GOT3 (cell line): ENCODE data around the gene SIRPA.

Experiments
- DNase-seq: peaks from one replicate; lab custom pipeline; 2025; ENCODE audit warnings: mixed read lengths; lab: John Stamatoyannopoulos, UW

The SIRPA gene

GRCh38 chr20:1870792-1871550, 24.2 kb upstream of the SIRPA start:
- no peak for DNase-seq

- no peak for DNase-seq
Measured at GRCh38 chr20:1871807-1872458, 23.3 kb upstream of the SIRPA start.

- DNase-seq = no peak
Measured at GRCh38 chr20:1872459-1873097, 22.6 kb upstream of the SIRPA start.

GRCh38 chr20:1874450-1875182, 20.6 kb upstream of the SIRPA start:
- DNase-seq = no peak

- DNase-seq = no peak
Measured at GRCh38 chr20:1875183-1875554, 20.0 kb upstream of the SIRPA start.

- no peak for DNase-seq
Measured at GRCh38 chr20:1875762-1876161, 19.4 kb upstream of the SIRPA start.

GRCh38 chr20:1876217-1876921, 18.8 kb upstream of the SIRPA start:
- no peak for DNase-seq

GRCh38 chr20:1876975-1877608, 18.1 kb upstream of the SIRPA start:
- no peak for DNase-seq

- DNase-seq = no peak
Measured at GRCh38 chr20:1877609-1878200, 17.5 kb upstream of the SIRPA start.

GRCh38 chr20:1879369-1879768, 15.8 kb upstream of the SIRPA start:
- DNase-seq = no peak

GRCh38 chr20:1879934-1880333, 15.3 kb upstream of the SIRPA start:
- DNase-seq = no peak

GRCh38 chr20:1880529-1881239, 14.5 kb upstream of the SIRPA start:
- no peak for DNase-seq

GRCh38 chr20:1881240-1881835, 13.9 kb upstream of the SIRPA start:
- DNase-seq = no peak

GRCh38 chr20:1882026-1882425, 13.2 kb upstream of the SIRPA start:
- DNase-seq = no peak

- DNase-seq = no peak
Measured at GRCh38 chr20:1883986-1884385, 11.2 kb upstream of the SIRPA start.

- no peak for DNase-seq
Measured at GRCh38 chr20:1885254-1885653, 10.0 kb upstream of the SIRPA start.

GRCh38 chr20:1885940-1886693, 9.1 kb upstream of the SIRPA start:
- no peak for DNase-seq

GRCh38 chr20:1887321-1887720, 7.9 kb upstream of the SIRPA start:
- no peak for DNase-seq

- no peak for DNase-seq
Measured at GRCh38 chr20:1887756-1888155, 7.5 kb upstream of the SIRPA start.
